Body of pancreas (tissue), 4 donors: ENCODE data around the gene FBXO42.

Experiments used
- POLR2A ChIP-seq, 3 donors: fragments of 450-650 bp; IDR thresholded peaks; one replicate each; pipeline ENCODE4 v1.6.1; 2016; ENCODE audit warnings: antibody characterized with exemption in 3 of 3, mild to moderate bottlenecking in 2 of 3
- TF ChIP-seq, protein P1 (sequence below), 7 experiments: fragments of 450-650 bp in 4 of 7; fragments of 200-600 bp in 3 of 7; sonication (generic) in 3 of 7; IDR thresholded peaks; one replicate each; pipeline ENCODE4 v1.5.1; 2016 to 2019; ENCODE audit warnings: antibody characterized with exemption in 7 of 7

GRCh38 chr1:16206547-16207317, 145.5 kb downstream of the FBXO42 start:
- TF ChIP-seq, protein P1, sequence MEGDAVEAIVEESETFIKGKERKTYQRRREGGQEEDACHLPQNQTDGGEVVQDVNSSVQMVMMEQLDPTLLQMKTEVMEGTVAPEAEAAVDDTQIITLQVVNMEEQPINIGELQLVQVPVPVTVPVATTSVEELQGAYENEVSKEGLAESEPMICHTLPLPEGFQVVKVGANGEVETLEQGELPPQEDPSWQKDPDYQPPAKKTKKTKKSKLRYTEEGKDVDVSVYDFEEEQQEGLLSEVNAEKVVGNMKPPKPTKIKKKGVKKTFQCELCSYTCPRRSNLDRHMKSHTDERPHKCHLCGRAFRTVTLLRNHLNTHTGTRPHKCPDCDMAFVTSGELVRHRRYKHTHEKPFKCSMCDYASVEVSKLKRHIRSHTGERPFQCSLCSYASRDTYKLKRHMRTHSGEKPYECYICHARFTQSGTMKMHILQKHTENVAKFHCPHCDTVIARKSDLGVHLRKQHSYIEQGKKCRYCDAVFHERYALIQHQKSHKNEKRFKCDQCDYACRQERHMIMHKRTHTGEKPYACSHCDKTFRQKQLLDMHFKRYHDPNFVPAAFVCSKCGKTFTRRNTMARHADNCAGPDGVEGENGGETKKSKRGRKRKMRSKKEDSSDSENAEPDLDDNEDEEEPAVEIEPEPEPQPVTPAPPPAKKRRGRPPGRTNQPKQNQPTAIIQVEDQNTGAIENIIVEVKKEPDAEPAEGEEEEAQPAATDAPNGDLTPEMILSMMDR (IDR thresholded peaks at IDR 0.05): no peak
- TF ChIP-seq POLR2A (IDR thresholded peaks at IDR 0.05): peak; percentile 60 to 83 (median 78)
